DOHH2 (cell line): Measurements from ENCODE around the gene LIX1L.

Experiments
- EZH2phosphoT487 ChIP-seq: fragments of 200-600 bp; sonication (generic); IDR thresholded peaks from 2 replicates; pipeline ENCODE4 v1.6.1; 2017; ENCODE audit warnings: borderline replicate concordance, mild to moderate bottlenecking, antibody characterized with exemption, low read length, moderate library complexity, mixed read lengths
- TF ChIP-seq, protein P1 (sequence below): fragments of 200-600 bp; sonication (generic); IDR thresholded peaks from one replicate; pipeline ENCODE4 v1.5.1; 2014; ENCODE audit warnings: antibody characterized with exemption, mild to moderate bottlenecking, low read depth, low read length; ENCODE audit not compliant: poor library complexity, severe bottlenecking

DNA sequence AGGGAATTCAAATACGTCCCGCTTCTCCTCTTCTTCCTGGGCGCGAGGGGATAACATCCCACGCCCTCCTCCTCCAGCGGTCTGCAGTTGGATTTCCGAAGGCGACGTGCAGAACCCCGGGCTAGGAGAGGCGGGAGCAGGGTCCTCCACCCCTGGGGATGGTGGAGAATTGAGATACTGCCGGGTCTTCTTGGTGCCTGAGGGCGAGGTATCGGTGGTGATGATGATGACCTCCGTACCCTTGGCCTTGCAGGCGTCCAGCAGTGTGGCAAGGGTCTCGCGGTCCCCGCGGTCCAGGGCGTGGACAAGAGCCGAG is 3.2 kb upstream of the LIX1L start:
- TF ChIP-seq, protein P1, sequence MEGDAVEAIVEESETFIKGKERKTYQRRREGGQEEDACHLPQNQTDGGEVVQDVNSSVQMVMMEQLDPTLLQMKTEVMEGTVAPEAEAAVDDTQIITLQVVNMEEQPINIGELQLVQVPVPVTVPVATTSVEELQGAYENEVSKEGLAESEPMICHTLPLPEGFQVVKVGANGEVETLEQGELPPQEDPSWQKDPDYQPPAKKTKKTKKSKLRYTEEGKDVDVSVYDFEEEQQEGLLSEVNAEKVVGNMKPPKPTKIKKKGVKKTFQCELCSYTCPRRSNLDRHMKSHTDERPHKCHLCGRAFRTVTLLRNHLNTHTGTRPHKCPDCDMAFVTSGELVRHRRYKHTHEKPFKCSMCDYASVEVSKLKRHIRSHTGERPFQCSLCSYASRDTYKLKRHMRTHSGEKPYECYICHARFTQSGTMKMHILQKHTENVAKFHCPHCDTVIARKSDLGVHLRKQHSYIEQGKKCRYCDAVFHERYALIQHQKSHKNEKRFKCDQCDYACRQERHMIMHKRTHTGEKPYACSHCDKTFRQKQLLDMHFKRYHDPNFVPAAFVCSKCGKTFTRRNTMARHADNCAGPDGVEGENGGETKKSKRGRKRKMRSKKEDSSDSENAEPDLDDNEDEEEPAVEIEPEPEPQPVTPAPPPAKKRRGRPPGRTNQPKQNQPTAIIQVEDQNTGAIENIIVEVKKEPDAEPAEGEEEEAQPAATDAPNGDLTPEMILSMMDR: no peak
- no peak for TF ChIP-seq EZH2phosphoT487
